SK-N-SH (cell line): ENCODE measurements around the gene THTPA. TPM values are rescaled to one million over a fixed set of nuclear protein-coding genes. Genes with fewer than 3 reads are reported as not detected.

Experiments used
- CTCF ChIA-PET: fragments of 300-600, 350-600 bp; formaldehyde crosslinking; extraction: SDS; loops from one replicate; lab custom pipeline; 2021; lab: Yijun Ruan, JAX
- POLR2A ChIA-PET: fragments of 350-600 bp; sonication (Branson Sonifier 250); formaldehyde crosslinking; extraction: SDS; loops from one replicate; lab custom pipeline; 2020; ENCODE audit warnings: antibody characterized with exemption, inconsistent platforms; lab: Yijun Ruan, JAX
- DNase-seq: peaks from one replicate; pipeline ENCODE4 v3.0.0; 2012
- H2AFZ ChIP-seq: fragments of 200-600 bp; sonication (generic); 2 replicates; pipeline ENCODE4 v1.8.1; 2016; ENCODE audit warnings: antibody characterized with exemption, mild to moderate bottlenecking, low read depth
- H3F3A ChIP-seq: fragments of 200-600 bp; sonication (generic); replicated peaks from 2 replicates; pipeline ENCODE3; 2016; ENCODE audit warnings: antibody characterized with exemption, mild to moderate bottlenecking; ENCODE audit not compliant: insufficient read depth
- H3K27ac ChIP-seq, 2 experiments: fragments of 200-500 bp in 1 of 2; fragments of 200-600 bp in 1 of 2; sonication (Bioruptor generic) in 1 of 2; sonication (generic), shearing (Covaris generic) in 1 of 2; 2 replicates each; pipeline versions ENCODE4 v1.5.1 to v1.6.1; 2014 to 2016; ENCODE audit warnings: low read depth in 2 of 2, inconsistent platforms in 1 of 2, low read length in 1 of 2, mild to moderate bottlenecking in 1 of 2, mixed read lengths in 1 of 2
- H3K27me3 ChIP-seq: fragments of 200-600 bp; sonication (generic), shearing (Covaris generic); 2 replicates; pipeline ENCODE4 v1.6.1; 2016; ENCODE audit warnings: mixed run types; ENCODE audit not compliant: insufficient read depth
- H3K36me3 ChIP-seq, 2 experiments: fragments of 200-500 bp in 1 of 2; fragments of 200-600 bp in 1 of 2; sonication (Bioruptor generic) in 1 of 2; sonication (generic) in 1 of 2; replicated peaks in 1 of 2; 2 replicates each; pipeline versions ENCODE3 to v1.5.1; 2014 to 2016; ENCODE audit warnings: low read length in 1 of 2, mild to moderate bottlenecking in 1 of 2; ENCODE audit not compliant: insufficient read depth in 2 of 2, control insufficient read depth in 1 of 2
- H3K4me1 ChIP-seq, 2 experiments: fragments of 200-500 bp in 1 of 2; fragments of 200-600 bp in 1 of 2; sonication (Bioruptor generic) in 1 of 2; sonication (generic), shearing (Covaris generic) in 1 of 2; 2 replicates each; pipeline versions ENCODE4 v1.5.1 to v1.6.1; 2014 to 2016; ENCODE audit warnings: low read depth in 1 of 2, low read length in 1 of 2, mixed run types in 1 of 2; ENCODE audit not compliant: insufficient read depth in 2 of 2, control insufficient read depth in 1 of 2
- H3K4me2 ChIP-seq: fragments of 200-600 bp; sonication (generic), shearing (Covaris generic); 2 replicates; pipeline ENCODE4 v1.6.1; 2017; ENCODE audit warnings: mixed run types
- H3K4me3 ChIP-seq, 2 experiments: fragments of 200-500 bp in 1 of 2; fragments of 200-600 bp in 1 of 2; sonication (Bioruptor generic) in 1 of 2; sonication (generic), shearing (Covaris generic) in 1 of 2; 2 replicates each; pipeline versions ENCODE4 v1.5.1 to v1.8.1; 2014 to 2016; ENCODE audit warnings: low read depth in 2 of 2, inconsistent platforms in 1 of 2, low read length in 1 of 2, mild to moderate bottlenecking in 1 of 2, mixed read lengths in 1 of 2, moderate library complexity in 1 of 2
- H3K79me2 ChIP-seq: fragments of 200-600 bp; sonication (generic); 2 replicates; pipeline ENCODE4 v1.8.1; 2017; ENCODE audit warnings: mild to moderate bottlenecking; ENCODE audit not compliant: insufficient read depth
- H3K9ac ChIP-seq: fragments of 200-600 bp; sonication (generic); 2 replicates; pipeline ENCODE4 v1.6.1; 2017; ENCODE audit warnings: mixed run types
- H3K9me2 ChIP-seq: fragments of 200-600 bp; sonication (generic); 2 replicates; pipeline ENCODE4 v1.6.1; 2017; ENCODE audit warnings: mixed run types
- H3K9me3 ChIP-seq: fragments of 200-600 bp; sonication (generic); 2 replicates; pipeline ENCODE4 v1.6.1; 2017; ENCODE audit warnings: mixed run types, mild to moderate bottlenecking, moderate library complexity
- H4K20me1 ChIP-seq: fragments of 200-600 bp; sonication (generic); 2 replicates; pipeline ENCODE4 v1.6.1; 2017; ENCODE audit warnings: mild to moderate bottlenecking, mixed run types; ENCODE audit not compliant: insufficient read depth
- CTCF ChIP-seq: fragments of 200-600 bp; sonication (generic); IDR thresholded peaks from 2 replicates; pipeline ENCODE4 v1.6.1; 2017; ENCODE audit warnings: antibody characterized with exemption, mild to moderate bottlenecking, moderate library complexity
- FOXJ3 ChIP-seq: sonication (generic); formaldehyde crosslinking; IDR thresholded peaks from 2 replicates; pipeline ENCODE4 v1.5.1; 2020; ENCODE audit warnings: mild to moderate bottlenecking, missing genetic modification reagents
- MEF2A ChIP-seq: IDR thresholded peaks from 2 replicates; pipeline ENCODE4 v1.4.0; 2012; ENCODE audit warnings: low read depth, borderline replicate concordance
- RAD21 ChIP-seq: IDR thresholded peaks from 2 replicates; pipeline ENCODE4 v1.6.1; 2012; ENCODE audit warnings: mild to moderate bottlenecking, low read length
- WGBS: methylation state at CpG from one replicate; pipeline ENCODE4 v1.1.6; 2017; ENCODE audit warnings: low lambda C conversion rate; 5-methylcytosine and 5-hydroxymethylcytosine counted together
- polyA plus RNA-seq, 3 experiments: library from polyadenylated mRNA; depleted of rRNA; stranded (reverse); fragments of >200 nt; gene quantifications; 2 replicates each; pipeline ENCODE4 v1.2.3, GENCODE V29; 2012

Gene THTPA
- polyA plus RNA-seq, 1 of the 3 experiments (the other 2 are of a cell fraction), result 16.3 TPM

DNA sequence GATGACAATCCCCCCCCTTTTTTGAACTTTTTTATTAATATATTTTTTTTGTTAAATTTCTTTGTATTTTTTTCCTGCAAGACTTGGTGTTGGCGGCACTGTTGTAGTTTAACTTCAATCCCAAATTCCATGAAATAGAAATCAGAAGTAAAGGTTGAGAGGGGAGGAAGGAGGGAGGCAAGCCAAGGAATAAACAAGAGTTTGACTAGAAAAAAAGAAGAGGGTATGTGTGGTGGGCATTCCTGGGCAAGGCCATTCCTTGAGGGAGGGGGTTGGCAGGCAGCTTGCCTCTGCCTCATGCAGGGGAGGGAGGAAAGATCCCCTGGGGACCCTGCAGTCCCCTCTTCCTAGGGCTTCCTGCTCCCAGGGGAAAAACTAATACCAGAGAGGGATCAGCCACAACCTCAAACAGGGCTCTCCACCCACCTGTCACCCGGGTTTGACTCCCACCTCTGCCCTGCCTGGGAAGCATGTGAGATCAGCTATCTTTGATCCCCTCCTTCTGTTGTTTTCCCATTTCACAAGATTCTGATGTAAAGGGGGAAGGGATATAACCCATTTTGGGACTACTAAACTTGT, 12.0 kb downstream of the THTPA start:
- Histone ChIP-seq H2AFZ (peak overlapping the region; percentile 98), H3K4me3 (peak overlapping the region; percentile 64 to 86), H3K9ac (peak overlapping the region; percentile 71), H3K36me3 (peaks cover 0 to 19% of the 10 kb centered on the region in 2 experiments), H3K4me2 (peak overlapping the region; percentile 86), H4K20me1 (no peaks in the 10 kb centered on the region), H3K9me3 (no peaks in the 10 kb centered on the region), H3K9me2 (no peaks in the 10 kb centered on the region), H3F3A (peaks cover 10% of the 10 kb centered on the region), H3K27me3 (no peaks in the 10 kb centered on the region), H3K27ac (peak overlapping the region; percentile 39 to 82; a peak in 3 of 4 replicates), H3K4me1 (peaks cover 0 to 34% of the 10 kb centered on the region in 2 experiments; a peak in 1 of 4 replicates), H3K79me2 (0 out of 2 replicates have a peak, but pooled peaks cover 3% of the 10 kb centered on the region)
- ChIA-PET CTCF (interaction anchor here (0.7 to 19.5 kb wide), 10 partner anchors 10 to 512 kb away, joined by 3 to 785 read pairs (median 6); partner anchors contain the start of genes NGDN and THTPA), POLR2A (interaction anchor here (1.3 kb wide), 1 partner anchor 11 kb away, joined by 4 read pairs; no protein-coding TSS in a partner anchor)
- DNase-seq, result no peak
- no peak for TF ChIP-seq FOXJ3
- 67% methylated on average over 2 of the region's 2 CpGs for WGBS

GRCh38 chr14:23568600-23569331, 12.7 kb downstream of the THTPA start:
- Histone ChIP-seq H3K36me3 (peaks cover 0 to 13% of the 10 kb centered on the region in 2 experiments), H2AFZ (no peak overlapping the region), H3K9me3 (no peaks in the 10 kb centered on the region), H3K27me3 (no peaks in the 10 kb centered on the region), H3K27ac (peak overlapping the region in 1 of 2 experiments; percentile 82; a peak in 2 of 4 replicates), H3K9me2 (no peaks in the 10 kb centered on the region), H3F3A (peaks cover 10% of the 10 kb centered on the region), H3K4me3 (peak overlapping the region in 1 of 2 experiments; percentile 20; a peak in 1 of 4 replicates), H4K20me1 (no peaks in the 10 kb centered on the region), H3K79me2 (0 out of 2 replicates have a peak, but pooled peaks cover 3% of the 10 kb centered on the region), H3K9ac (no peak overlapping the region), H3K4me2 (peak overlapping the region; percentile 86), H3K4me1 (peaks cover 0 to 34% of the 10 kb centered on the region in 2 experiments; a peak in 1 of 4 replicates)
- TF ChIP-seq MEF2A (no peak), CTCF (peak; percentile 49), RAD21 (peak; percentile 46)
- POLR2A ChIA-PET, result interaction anchor here (1.3 kb wide), 1 partner anchor 10 kb away, joined by 4 read pairs; no protein-coding TSS in a partner anchor
- CTCF ChIA-PET, result interaction anchor here (0.7 to 19.5 kb wide), 8 partner anchors 10 to 513 kb away, joined by 3 to 785 read pairs (median 12); partner anchors contain the start of genes NGDN and THTPA
- 71% methylated on average over 6 of the region's 6 CpGs for WGBS
- DNase-seq, result peak; percentile 65
